Measurements from ENCODE around the gene NEMP1.

DNA sequence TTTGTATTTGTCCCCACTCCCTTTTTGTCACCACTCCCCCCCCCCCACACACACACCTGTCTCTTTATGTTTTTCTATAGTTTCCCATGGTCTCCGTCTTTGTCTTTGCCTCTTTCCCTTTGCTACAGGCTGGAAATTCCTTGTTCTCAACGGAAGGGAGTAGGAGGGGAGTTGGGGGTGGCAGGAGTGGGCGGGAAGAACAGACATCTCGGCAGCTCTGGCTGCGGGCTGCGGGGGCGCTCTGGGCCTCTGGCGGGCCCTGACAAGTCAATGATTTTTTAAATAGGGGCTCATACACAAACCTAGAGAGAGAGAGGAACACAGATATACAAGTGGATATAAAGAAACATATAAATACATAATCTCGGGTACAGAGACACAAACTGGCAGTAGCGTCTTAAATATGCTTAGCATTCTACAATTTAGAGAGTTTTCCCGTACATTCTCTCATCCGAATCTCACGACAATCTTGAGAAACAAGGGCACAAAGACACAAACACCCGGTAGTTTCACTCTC, 8.0 kb upstream of the NEMP1 start:
- TF ChIP-seq CTCF (IDR thresholded peaks at IDR 0.05 in 2 of 3, conservative IDR thresholded peaks at IDR 0.05 in 1 of 3; ENCODE audit: control insufficient read depth in 2 of 3, extremely low read depth in 1 of 3, insufficient read depth in 1 of 3, low read depth in 3 of 3, low read length in 3 of 3) (peak; percentile 35 to 45 (median 45); a peak in 5 of 6 replicates), NFIC (IDR thresholded peaks at IDR 0.05; ENCODE audit: low read depth, low read length) (no peak), RFX5 (IDR thresholded peaks at IDR 0.05; ENCODE audit: low read depth, low read length) (no peak), POLR2A (IDR thresholded peaks at IDR 0.05; ENCODE audit: low read depth, low read length) (no peak)
- TF ChIP-seq, protein P1, sequence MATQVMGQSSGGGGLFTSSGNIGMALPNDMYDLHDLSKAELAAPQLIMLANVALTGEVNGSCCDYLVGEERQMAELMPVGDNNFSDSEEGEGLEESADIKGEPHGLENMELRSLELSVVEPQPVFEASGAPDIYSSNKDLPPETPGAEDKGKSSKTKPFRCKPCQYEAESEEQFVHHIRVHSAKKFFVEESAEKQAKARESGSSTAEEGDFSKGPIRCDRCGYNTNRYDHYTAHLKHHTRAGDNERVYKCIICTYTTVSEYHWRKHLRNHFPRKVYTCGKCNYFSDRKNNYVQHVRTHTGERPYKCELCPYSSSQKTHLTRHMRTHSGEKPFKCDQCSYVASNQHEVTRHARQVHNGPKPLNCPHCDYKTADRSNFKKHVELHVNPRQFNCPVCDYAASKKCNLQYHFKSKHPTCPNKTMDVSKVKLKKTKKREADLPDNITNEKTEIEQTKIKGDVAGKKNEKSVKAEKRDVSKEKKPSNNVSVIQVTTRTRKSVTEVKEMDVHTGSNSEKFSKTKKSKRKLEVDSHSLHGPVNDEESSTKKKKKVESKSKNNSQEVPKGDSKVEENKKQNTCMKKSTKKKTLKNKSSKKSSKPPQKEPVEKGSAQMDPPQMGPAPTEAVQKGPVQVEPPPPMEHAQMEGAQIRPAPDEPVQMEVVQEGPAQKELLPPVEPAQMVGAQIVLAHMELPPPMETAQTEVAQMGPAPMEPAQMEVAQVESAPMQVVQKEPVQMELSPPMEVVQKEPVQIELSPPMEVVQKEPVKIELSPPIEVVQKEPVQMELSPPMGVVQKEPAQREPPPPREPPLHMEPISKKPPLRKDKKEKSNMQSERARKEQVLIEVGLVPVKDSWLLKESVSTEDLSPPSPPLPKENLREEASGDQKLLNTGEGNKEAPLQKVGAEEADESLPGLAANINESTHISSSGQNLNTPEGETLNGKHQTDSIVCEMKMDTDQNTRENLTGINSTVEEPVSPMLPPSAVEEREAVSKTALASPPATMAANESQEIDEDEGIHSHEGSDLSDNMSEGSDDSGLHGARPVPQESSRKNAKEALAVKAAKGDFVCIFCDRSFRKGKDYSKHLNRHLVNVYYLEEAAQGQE (IDR thresholded peaks at IDR 0.05; ENCODE audit: low read depth, low read length): no peak
